Caco-2 (cell line): ENCODE measurements around the gene SLC24A4. TPM values are rescaled to one million over a fixed set of nuclear protein-coding genes. Genes with fewer than 3 reads are reported as not detected.

Source experiments
- BruUV-seq: library from RNA; stranded (reverse); fragments of 400-500 nt; replicated peaks from 2 replicates; lab custom pipeline; 2021; lab: Mats Ljungman, UMichigan
- CTCF ChIA-PET: fragments of 300-600 bp; sonication (Branson Sonifier 250); formaldehyde crosslinking; loops from one replicate; lab custom pipeline; 2022; ENCODE audit warnings: antibody characterized with exemption; lab: Charles Lee
- POLR2A ChIA-PET: fragments of 300-600 bp; sonication (Branson Sonifier 250); formaldehyde crosslinking; loops from one replicate; lab custom pipeline; 2022; ENCODE audit warnings: antibody characterized with exemption; lab: Charles Lee
- DNase-seq, 2 experiments: peaks; one replicate each; pipeline versions ENCODE4 v3.0.0 to v3.0.0-alpha.2; 2020 to 2022
- H3K27me3 ChIP-seq: replicated peaks from 2 replicates; pipeline ENCODE4 v1.6.0; 2011; ENCODE audit warnings: low read length; ENCODE audit not compliant: control insufficient read depth, insufficient read depth
- H3K36me3 ChIP-seq: 2 replicates; pipeline ENCODE4 v1.5.1; 2011; ENCODE audit warnings: low read length; ENCODE audit not compliant: control insufficient read depth, insufficient read depth
- H3K4me1 ChIP-seq: fragments of 250-450 bp; sonication (Bioruptor Pico); 2 replicates; pipeline ENCODE4 v1.5.1; 2020; ENCODE audit warnings: mild to moderate bottlenecking
- H3K4me3 ChIP-seq: 2 replicates; pipeline ENCODE4 v1.5.1; 2011; ENCODE audit warnings: low read depth, mild to moderate bottlenecking, control low read depth, low read length
- H3K9me3 ChIP-seq: fragments of 250-450 bp; sonication (Bioruptor Pico); 2 replicates; pipeline ENCODE4 v1.5.1; 2020; ENCODE audit warnings: mild to moderate bottlenecking, moderate library complexity
- H3K27ac Mint-ChIP-seq: one replicate; pipeline ENCODE4 v1.8.0; 2022; ENCODE audit warnings: mixed read lengths; ENCODE audit not compliant: unreplicated experiment
- H3K27me3 Mint-ChIP-seq: one replicate; pipeline ENCODE4 v1.8.0; 2022; ENCODE audit warnings: mixed read lengths; ENCODE audit not compliant: insufficient read depth, unreplicated experiment
- H3K36me3 Mint-ChIP-seq: one replicate; pipeline ENCODE4 v1.8.0; 2022; ENCODE audit warnings: mild to moderate bottlenecking, mixed read lengths; ENCODE audit not compliant: insufficient read depth, unreplicated experiment
- H3K4me1 Mint-ChIP-seq: one replicate; pipeline ENCODE4 v1.8.0; 2022; ENCODE audit warnings: low read depth, mixed read lengths; ENCODE audit not compliant: unreplicated experiment
- H3K4me3 Mint-ChIP-seq: one replicate; pipeline ENCODE4 v1.8.0; 2022; ENCODE audit warnings: mild to moderate bottlenecking, moderate library complexity, mixed read lengths; ENCODE audit not compliant: unreplicated experiment
- H3K9me3 Mint-ChIP-seq: one replicate; pipeline ENCODE4 v1.8.0; 2022; ENCODE audit warnings: mixed read lengths; ENCODE audit not compliant: unreplicated experiment
- intact Hi-C: fragments of 100-400 bp; cut with micrococcal nuclease; formaldehyde crosslinking; loops from one replicate; pipeline ENCODE4 v1.10.0; 2022; ENCODE audit not compliant: unreplicated experiment
- total RNA-seq: library from RNA; stranded (reverse); gene quantifications from 2 replicates; pipeline ENCODE4 v1.2.3, GENCODE V29; 2022
- TF ChIP-seq, protein P1 (sequence below), 2 experiments: fragments of 200-600 bp in 1 of 2; IDR thresholded peaks; 1 replicate in 1 of 2; 2 replicates in 1 of 2; pipeline versions ENCODE4 v1.5.1 to v1.8.0; 2011 to 2022; ENCODE audit warnings: antibody characterized with exemption in 1 of 2, control low read depth in 1 of 2, inconsistent platforms in 1 of 2, low read depth in 1 of 2, low read length in 1 of 2, mild to moderate bottlenecking in 1 of 2, moderate library complexity in 1 of 2; ENCODE audit not compliant: insufficient read depth in 1 of 2, severe bottlenecking in 1 of 2, unreplicated experiment in 1 of 2

The SLC24A4 gene
- total RNA-seq, 1 experiment from 2014 or later = not detected

DNA sequence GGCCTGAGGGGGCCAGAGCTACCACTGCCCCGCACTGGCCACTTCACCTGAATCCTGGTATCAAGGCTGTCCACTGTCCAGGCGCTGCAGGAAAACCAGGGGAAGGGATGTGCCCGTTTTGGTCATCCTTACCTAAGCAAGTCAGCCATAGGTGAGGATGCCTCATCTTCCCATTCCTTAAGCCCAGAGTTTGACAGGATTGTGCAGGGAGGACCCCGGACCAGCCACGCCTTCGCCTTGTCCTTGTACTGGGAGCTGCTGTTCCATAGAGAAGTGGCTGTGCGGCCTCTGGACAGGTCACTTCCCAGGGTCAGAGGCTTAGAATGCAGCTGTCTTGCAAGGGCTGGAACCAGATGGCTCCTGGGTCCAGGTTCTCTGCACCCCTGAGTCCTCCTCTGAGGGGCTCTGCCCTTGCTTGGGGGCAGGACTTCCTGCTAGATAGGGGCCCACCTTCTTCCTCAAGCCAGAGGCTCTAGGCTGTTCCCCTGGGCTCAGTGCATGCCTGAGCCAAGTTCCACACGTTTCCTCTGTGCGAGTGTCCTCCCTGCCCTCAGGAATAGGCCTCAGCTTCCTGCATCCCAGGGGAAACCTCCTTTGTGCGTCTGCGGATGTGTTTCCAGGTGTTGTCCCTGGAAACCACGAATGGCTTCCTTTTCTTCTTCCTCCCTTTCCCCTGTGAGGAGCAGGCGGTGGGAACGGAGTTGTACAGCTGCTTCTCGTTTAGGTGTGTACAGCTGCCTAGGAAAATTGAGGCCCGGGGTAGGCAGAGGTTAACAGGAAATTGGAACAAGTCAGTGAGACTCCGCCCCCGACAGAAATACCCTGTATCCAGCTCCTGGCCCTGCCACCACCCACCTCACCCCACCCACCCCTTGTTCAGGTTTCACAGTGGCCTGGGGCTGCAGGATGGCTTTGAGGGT is 136.3 kb downstream of the SLC24A4 start:
- intact Hi-C loops = no loop called here
- TF ChIP-seq, protein P1, sequence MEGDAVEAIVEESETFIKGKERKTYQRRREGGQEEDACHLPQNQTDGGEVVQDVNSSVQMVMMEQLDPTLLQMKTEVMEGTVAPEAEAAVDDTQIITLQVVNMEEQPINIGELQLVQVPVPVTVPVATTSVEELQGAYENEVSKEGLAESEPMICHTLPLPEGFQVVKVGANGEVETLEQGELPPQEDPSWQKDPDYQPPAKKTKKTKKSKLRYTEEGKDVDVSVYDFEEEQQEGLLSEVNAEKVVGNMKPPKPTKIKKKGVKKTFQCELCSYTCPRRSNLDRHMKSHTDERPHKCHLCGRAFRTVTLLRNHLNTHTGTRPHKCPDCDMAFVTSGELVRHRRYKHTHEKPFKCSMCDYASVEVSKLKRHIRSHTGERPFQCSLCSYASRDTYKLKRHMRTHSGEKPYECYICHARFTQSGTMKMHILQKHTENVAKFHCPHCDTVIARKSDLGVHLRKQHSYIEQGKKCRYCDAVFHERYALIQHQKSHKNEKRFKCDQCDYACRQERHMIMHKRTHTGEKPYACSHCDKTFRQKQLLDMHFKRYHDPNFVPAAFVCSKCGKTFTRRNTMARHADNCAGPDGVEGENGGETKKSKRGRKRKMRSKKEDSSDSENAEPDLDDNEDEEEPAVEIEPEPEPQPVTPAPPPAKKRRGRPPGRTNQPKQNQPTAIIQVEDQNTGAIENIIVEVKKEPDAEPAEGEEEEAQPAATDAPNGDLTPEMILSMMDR (IDR thresholded peaks at IDR 0.05; ENCODE audit: insufficient read depth in 1 of 2, low read depth in 1 of 2, low read length in 1 of 2, severe bottlenecking in 1 of 2, unreplicated experiment in 1 of 2) = no peak
- Mint-ChIP-seq H3K27ac (no peak overlapping the region), H3K36me3 (no peaks in the 10 kb centered on the region), H3K9me3 (no peaks in the 10 kb centered on the region), H3K4me1 (no peaks in the 10 kb centered on the region), H3K27me3 (no peaks in the 10 kb centered on the region), H3K4me3 (no peak overlapping the region)
- Histone ChIP-seq H3K4me3 (no peak overlapping the region), H3K27me3 (no peaks in the 10 kb centered on the region), H3K9me3 (no peaks in the 10 kb centered on the region), H3K4me1 (peaks cover 7% of the 10 kb centered on the region; the same call in 1 of the 2 replicates), H3K36me3 (no peaks in the 10 kb centered on the region)
- no TSS peak for BruUV-seq
- no peak for DNase-seq
- ChIA-PET POLR2A (interaction anchor here (0.6 kb wide), 1 partner anchor 201 kb away, joined by 6 read pairs; no protein-coding TSS in a partner anchor), CTCF (no interaction called here)

DNA sequence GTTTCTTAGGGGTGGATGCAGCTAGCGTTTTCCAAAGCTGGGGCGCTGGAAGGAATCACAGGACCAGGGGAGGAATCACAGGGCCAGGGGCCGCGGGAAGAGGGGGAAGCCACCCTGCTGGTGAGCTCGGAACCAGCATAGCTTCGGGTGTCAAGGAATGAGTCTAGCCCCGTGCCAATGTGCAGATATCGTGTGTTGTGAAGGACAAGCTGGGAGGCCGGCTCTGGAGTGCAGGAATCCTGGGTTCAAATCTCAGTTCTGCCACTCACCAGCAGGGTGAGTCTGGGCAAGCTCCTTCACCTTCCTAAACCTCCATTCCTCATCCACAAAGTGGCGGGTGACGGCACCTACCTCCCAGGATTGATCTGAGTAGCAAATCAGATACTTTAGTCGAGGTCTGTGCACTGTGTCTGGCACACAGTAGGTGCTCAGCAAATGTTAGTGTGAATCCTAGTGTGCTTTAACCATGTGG is 137.0 kb downstream of the SLC24A4 start:
- Histone ChIP-seq H3K36me3 (no peaks in the 10 kb centered on the region), H3K4me1 (peaks cover 7% of the 10 kb centered on the region; the same call in 1 of the 2 replicates), H3K27me3 (no peaks in the 10 kb centered on the region), H3K4me3 (no peak overlapping the region), H3K9me3 (no peaks in the 10 kb centered on the region)
- ChIA-PET CTCF (no interaction called here), POLR2A (interaction anchor here (0.6 kb wide), 1 partner anchor 200 kb away, joined by 6 read pairs; no protein-coding TSS in a partner anchor)
- intact Hi-C loops = no loop called here
- BruUV-seq = no TSS peak
- Mint-ChIP-seq H3K4me3 (no peak overlapping the region), H3K27ac (no peak overlapping the region), H3K36me3 (no peaks in the 10 kb centered on the region), H3K27me3 (no peaks in the 10 kb centered on the region), H3K9me3 (no peaks in the 10 kb centered on the region), H3K4me1 (no peaks in the 10 kb centered on the region)
- TF ChIP-seq, protein P1 (IDR thresholded peaks at IDR 0.05; ENCODE audit: insufficient read depth in 1 of 2, low read depth in 1 of 2, low read length in 1 of 2, severe bottlenecking in 1 of 2, unreplicated experiment in 1 of 2) = no peak
- DNase-seq = no peak

DNA sequence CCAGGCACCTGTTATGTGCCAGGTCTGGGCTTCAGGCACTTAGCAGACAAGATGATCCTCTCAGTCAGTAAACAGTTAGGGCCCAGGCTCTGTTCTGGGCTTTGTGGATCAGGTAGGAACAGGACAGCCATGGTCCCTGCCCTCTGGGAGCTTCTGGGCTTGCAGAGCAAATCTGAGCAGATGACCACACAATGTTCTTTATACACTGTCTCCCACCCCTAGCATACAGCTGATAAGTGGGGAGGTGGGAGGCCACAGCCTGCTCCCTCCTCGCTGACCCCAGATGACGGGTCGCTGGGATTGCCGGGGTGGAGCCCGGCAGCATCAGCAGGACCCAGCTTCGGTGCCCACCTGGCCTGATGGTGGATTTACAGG is 137.6 kb downstream of the SLC24A4 start:
- H3K4me3 ChIP-seq = no peak overlapping the region
- Mint-ChIP-seq H3K9me3 (no peaks in the 10 kb centered on the region), H3K27ac (no peak overlapping the region), H3K4me1 (no peaks in the 10 kb centered on the region), H3K27me3 (no peaks in the 10 kb centered on the region), H3K4me3 (no peak overlapping the region), H3K36me3 (no peaks in the 10 kb centered on the region)
- no peaks in the 10 kb centered on the region for H3K9me3 ChIP-seq
- no peaks in the 10 kb centered on the region for H3K36me3 ChIP-seq
- TF ChIP-seq, protein P1 (IDR thresholded peaks at IDR 0.05; ENCODE audit: insufficient read depth in 1 of 2, low read depth in 1 of 2, low read length in 1 of 2, severe bottlenecking in 1 of 2, unreplicated experiment in 1 of 2) = no peak
- no peaks in the 10 kb centered on the region for H3K27me3 ChIP-seq
- H3K4me1 ChIP-seq = peaks cover 7% of the 10 kb centered on the region; the same call in 1 of the 2 replicates
- ChIA-PET POLR2A (no interaction called here), CTCF (interaction anchor here (0.5 to 1.1 kb wide), 2 partner anchors 11 to 109 kb away, joined by 3 to 4 read pairs; no protein-coding TSS in a partner anchor)
- DNase-seq = no peak
- intact Hi-C loops = no loop called here
- BruUV-seq = no TSS peak
